ENCODE results near the gene RAB11B. TPM values are rescaled to one million over a fixed set of nuclear protein-coding genes. Genes with fewer than 3 reads are reported as not detected.
"Not testable (repeated sequence)": the region's sequence is repeated elsewhere in the genome, so short reads cannot be mapped to it uniquely, and the experiment has no call there.

The RAB11B gene
- total RNA-seq, 1 donor from 2014 or later = 135 TPM

DNA sequence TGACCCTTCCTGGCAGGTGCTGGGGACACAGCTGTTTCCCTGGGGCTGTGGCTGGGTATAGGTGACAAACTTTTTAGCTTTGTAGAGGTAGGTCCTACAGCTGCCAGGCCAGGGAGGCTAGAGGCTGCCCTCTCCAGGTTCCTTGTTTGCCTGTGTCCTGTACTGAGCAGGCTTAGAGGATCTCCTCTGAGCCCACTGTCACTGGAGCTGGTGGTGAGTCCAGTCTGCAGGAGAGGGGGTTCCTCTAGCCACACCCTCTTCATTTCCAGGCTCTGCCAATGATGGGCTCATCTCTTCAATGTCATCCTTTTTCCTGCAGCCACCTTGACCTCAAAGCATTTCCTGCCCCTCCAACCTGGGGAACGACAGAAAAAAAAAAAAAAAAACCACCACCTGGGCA lies 12.6 kb upstream of the RAB11B start:
- no peak overlapping the region for H3K4me3 Mint-ChIP-seq
- peaks cover 4% of the 10 kb centered on the region for H3K4me1 Mint-ChIP-seq
- H3K27me3 Mint-ChIP-seq (ENCODE audit: low read depth) = no peaks in the 10 kb centered on the region
- no peaks in the 10 kb centered on the region for H3K9me3 Mint-ChIP-seq
- peaks cover 11% of the 10 kb centered on the region for H3K36me3 Mint-ChIP-seq (ENCODE audit: low read depth)
- no peak overlapping the region for H3K27ac Mint-ChIP-seq (ENCODE audit: unreplicated experiment)
- TF ChIP-seq, protein P1, sequence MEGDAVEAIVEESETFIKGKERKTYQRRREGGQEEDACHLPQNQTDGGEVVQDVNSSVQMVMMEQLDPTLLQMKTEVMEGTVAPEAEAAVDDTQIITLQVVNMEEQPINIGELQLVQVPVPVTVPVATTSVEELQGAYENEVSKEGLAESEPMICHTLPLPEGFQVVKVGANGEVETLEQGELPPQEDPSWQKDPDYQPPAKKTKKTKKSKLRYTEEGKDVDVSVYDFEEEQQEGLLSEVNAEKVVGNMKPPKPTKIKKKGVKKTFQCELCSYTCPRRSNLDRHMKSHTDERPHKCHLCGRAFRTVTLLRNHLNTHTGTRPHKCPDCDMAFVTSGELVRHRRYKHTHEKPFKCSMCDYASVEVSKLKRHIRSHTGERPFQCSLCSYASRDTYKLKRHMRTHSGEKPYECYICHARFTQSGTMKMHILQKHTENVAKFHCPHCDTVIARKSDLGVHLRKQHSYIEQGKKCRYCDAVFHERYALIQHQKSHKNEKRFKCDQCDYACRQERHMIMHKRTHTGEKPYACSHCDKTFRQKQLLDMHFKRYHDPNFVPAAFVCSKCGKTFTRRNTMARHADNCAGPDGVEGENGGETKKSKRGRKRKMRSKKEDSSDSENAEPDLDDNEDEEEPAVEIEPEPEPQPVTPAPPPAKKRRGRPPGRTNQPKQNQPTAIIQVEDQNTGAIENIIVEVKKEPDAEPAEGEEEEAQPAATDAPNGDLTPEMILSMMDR (conservative IDR thresholded peaks at IDR 0.05) = no peak
- DNase-seq (ENCODE audit: low read depth, low spot score) = no peak

GRCh38 chr19:8379156-8379891 lies 10.8 kb upstream of the RAB11B start:
- not testable (repeated sequence) for H3K27me3 Mint-ChIP-seq (ENCODE audit: low read depth); H3K4me3 Mint-ChIP-seq; H3K27ac Mint-ChIP-seq (ENCODE audit: unreplicated experiment); H3K9me3 Mint-ChIP-seq; H3K4me1 Mint-ChIP-seq; DNase-seq (ENCODE audit: low read depth, low spot score)
- H3K36me3 Mint-ChIP-seq (ENCODE audit: low read depth) = peaks cover 11% of the 10 kb centered on the region

- H3K4me3 Mint-ChIP-seq; H3K9me3 Mint-ChIP-seq; H3K4me1 Mint-ChIP-seq; H3K27me3 Mint-ChIP-seq (ENCODE audit: low read depth); DNase-seq (ENCODE audit: low read depth, low spot score): not testable (repeated sequence)
- Mint-ChIP-seq H3K36me3 (ENCODE audit: low read depth) (peaks cover 12% of the 10 kb centered on the region), H3K27ac (ENCODE audit: unreplicated experiment) (peak overlapping the region; percentile 36)
Measured at GRCh38 chr19:8384569-8384968, 5.6 kb upstream of the RAB11B start.

DNA sequence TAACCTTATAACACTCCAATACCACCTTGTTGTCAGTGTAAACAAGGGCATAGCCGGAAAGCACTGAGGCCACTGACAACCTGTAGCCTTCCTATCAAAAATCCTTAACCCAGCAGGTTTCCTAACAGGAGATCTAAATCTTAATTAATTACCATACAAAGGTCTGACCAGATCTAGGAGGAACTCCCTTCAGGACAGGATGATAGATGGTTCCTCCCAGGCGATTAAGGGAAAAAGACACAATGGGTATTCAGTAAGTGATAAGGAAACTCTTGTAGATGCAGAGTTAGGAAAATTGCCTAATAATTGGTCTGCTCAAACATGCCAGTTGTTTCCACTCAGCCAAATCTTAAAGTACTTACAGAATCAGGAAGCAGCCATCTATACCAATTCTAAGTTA lies 5.1 kb upstream of the RAB11B start:
- H3K27ac Mint-ChIP-seq (ENCODE audit: unreplicated experiment) = not testable (repeated sequence)

DNA sequence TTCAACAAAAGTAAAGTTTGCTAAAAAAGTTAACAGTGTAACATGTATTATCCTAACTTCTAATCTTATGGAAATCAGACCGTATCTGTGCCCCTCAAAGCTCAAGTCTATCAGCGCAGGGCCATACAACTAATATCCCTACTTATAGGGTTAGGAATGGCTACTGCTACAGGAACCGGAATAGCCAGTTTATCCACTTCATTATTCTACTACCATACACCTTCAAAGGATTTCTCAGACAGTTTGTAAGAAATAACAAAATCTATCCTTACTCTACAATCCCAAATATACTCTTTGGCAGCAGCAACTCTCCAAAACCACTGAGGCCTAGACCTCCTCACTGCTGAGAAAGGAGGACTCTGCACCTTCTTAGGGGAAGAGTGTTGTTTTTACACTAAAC lies 4.6 kb upstream of the RAB11B start:
- H3K36me3 Mint-ChIP-seq (ENCODE audit: low read depth) = peaks cover 12% of the 10 kb centered on the region
- peaks cover 11% of the 10 kb centered on the region for H3K4me1 Mint-ChIP-seq
- H3K27me3 Mint-ChIP-seq (ENCODE audit: low read depth); H3K9me3 Mint-ChIP-seq; H3K4me3 Mint-ChIP-seq; DNase-seq (ENCODE audit: low read depth, low spot score); H3K27ac Mint-ChIP-seq (ENCODE audit: unreplicated experiment): not testable (repeated sequence)

More for the DNA sequence above, 5.1 kb upstream of the RAB11B start:
- H3K9me3 Mint-ChIP-seq; H3K27me3 Mint-ChIP-seq (ENCODE audit: low read depth); DNase-seq (ENCODE audit: low read depth, low spot score); H3K4me3 Mint-ChIP-seq: not testable (repeated sequence)
- H3K36me3 Mint-ChIP-seq (ENCODE audit: low read depth) = peaks cover 15% of the 10 kb centered on the region
- peaks cover 12% of the 10 kb centered on the region for H3K4me1 Mint-ChIP-seq

GRCh38 chr19:8386419-8386818 lies 3.7 kb upstream of the RAB11B start:
- H3K9me3 Mint-ChIP-seq; H3K4me3 Mint-ChIP-seq; H3K27me3 Mint-ChIP-seq (ENCODE audit: low read depth); H3K27ac Mint-ChIP-seq (ENCODE audit: unreplicated experiment); DNase-seq (ENCODE audit: low read depth, low spot score): not testable (repeated sequence)
- peaks cover 15% of the 10 kb centered on the region for H3K4me1 Mint-ChIP-seq
- peaks cover 12% of the 10 kb centered on the region for H3K36me3 Mint-ChIP-seq (ENCODE audit: low read depth)

DNA sequence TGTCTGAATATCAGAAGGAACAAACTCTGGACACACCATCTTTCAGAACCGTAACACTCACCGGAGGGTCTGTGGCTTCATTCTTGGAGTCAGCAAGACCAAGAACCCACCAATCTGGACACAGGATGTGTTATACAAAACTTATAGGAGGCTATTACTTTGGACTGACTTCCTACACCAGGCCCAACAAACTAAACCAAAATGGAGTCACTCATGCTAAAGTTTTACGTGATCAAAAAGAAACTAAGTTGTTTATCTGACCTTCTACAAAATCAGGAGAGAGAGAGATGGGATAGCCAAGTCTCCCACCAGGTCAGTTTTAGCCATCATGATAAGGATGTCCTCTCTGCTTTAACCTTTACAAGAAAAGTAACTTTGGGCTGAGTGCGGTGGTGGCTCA lies 3.2 kb upstream of the RAB11B start:
- no peak overlapping the region for H3K27ac Mint-ChIP-seq (ENCODE audit: unreplicated experiment)
- H3K4me1 Mint-ChIP-seq = peaks cover 20% of the 10 kb centered on the region
- TF ChIP-seq, protein P1 (conservative IDR thresholded peaks at IDR 0.05) = no peak

More for the DNA sequence above, 3.2 kb upstream of the RAB11B start:
- peaks cover 12% of the 10 kb centered on the region for H3K36me3 Mint-ChIP-seq (ENCODE audit: low read depth)
- no peak for DNase-seq (ENCODE audit: low read depth, low spot score)
- H3K27me3 Mint-ChIP-seq (ENCODE audit: low read depth) = no peaks in the 10 kb centered on the region
- H3K4me3 Mint-ChIP-seq = peak overlapping the region; percentile 42
- H3K9me3 Mint-ChIP-seq = peaks cover 8% of the 10 kb centered on the region

All from neural crest cell (in vitro differentiated cells).